ENCODE measurements around the gene CSNK1G3.

The CSNK1G3 gene

GRCh38 chr5:123559434-123559775 lies 47.4 kb downstream of the CSNK1G3 start:
- POLR2A ChIA-PET = no interaction called here
- TF ChIP-seq CTCF (IDR thresholded peaks at IDR 0.05; ENCODE audit: control extremely low read depth, extremely low read depth, low read depth, missing control alignments) = no peak
- no peak for DNase-seq (ENCODE audit: extremely low spot score)
- CTCF ChIA-PET = no interaction called here

- ChIA-PET CTCF (interaction anchor here (0.9 to 1.3 kb wide), 2 partner anchors 56 to 138 kb away, joined by 3 read pairs; partner anchors contain the start of gene CEP120), POLR2A (interaction anchor here (1.0 kb wide), 1 partner anchor 12 kb away, joined by 3 read pairs; no protein-coding TSS in a partner anchor)
- no peak for TF ChIP-seq CTCF (IDR thresholded peaks at IDR 0.05; ENCODE audit: control extremely low read depth, extremely low read depth, low read depth, missing control alignments)
- no peak for DNase-seq (ENCODE audit: extremely low spot score)
Observed at GRCh38 chr5:123561230-123561629, 49.3 kb downstream of the CSNK1G3 start.

- ChIA-PET POLR2A (no interaction called here), CTCF (no interaction called here)
- no peak for DNase-seq (ENCODE audit: extremely low spot score)
- TF ChIP-seq CTCF (IDR thresholded peaks at IDR 0.05; ENCODE audit: control extremely low read depth, extremely low read depth, low read depth, missing control alignments) = no peak
Observed at GRCh38 chr5:123571927-123572326, 60.0 kb downstream of the CSNK1G3 start.

GRCh38 chr5:123578390-123578789 lies 66.4 kb downstream of the CSNK1G3 start:
- CTCF ChIA-PET = interaction anchor here (0.9 to 1.2 kb wide), 3 partner anchors 8 to 1411 kb away, joined by 3 to 4 read pairs (median 3); no protein-coding TSS in a partner anchor
- POLR2A ChIA-PET = no interaction called here
- DNase-seq (ENCODE audit: extremely low spot score) = no peak
- TF ChIP-seq CTCF (IDR thresholded peaks at IDR 0.05; ENCODE audit: control extremely low read depth, extremely low read depth, low read depth, missing control alignments) = no peak

- no peak for TF ChIP-seq CTCF (IDR thresholded peaks at IDR 0.05; ENCODE audit: control extremely low read depth, extremely low read depth, low read depth, missing control alignments)
- CTCF ChIA-PET = interaction anchor here (0.9 to 1.2 kb wide), 4 partner anchors 9 to 1410 kb away, joined by 3 to 4 read pairs (median 3); no protein-coding TSS in a partner anchor
Observed at GRCh38 chr5:123579410-123579809, 67.4 kb downstream of the CSNK1G3 start.

GRCh38 chr5:123582550-123583285 lies 70.7 kb downstream of the CSNK1G3 start:
- DNase-seq (ENCODE audit: extremely low spot score) = no peak

More at GRCh38 chr5:123579410-123579809, 67.4 kb downstream of the CSNK1G3 start:
- no peak for DNase-seq (ENCODE audit: extremely low spot score)
- POLR2A ChIA-PET = no interaction called here

More at GRCh38 chr5:123582550-123583285, 70.7 kb downstream of the CSNK1G3 start:
- POLR2A ChIA-PET = no interaction called here
- CTCF ChIA-PET = no interaction called here
- TF ChIP-seq CTCF (IDR thresholded peaks at IDR 0.05; ENCODE audit: control extremely low read depth, extremely low read depth, low read depth, missing control alignments) = no peak
